ENCODE data around the gene FOXRED2. TPM values are rescaled to one million over a fixed set of nuclear protein-coding genes. Genes with fewer than 3 reads are reported as not detected.

FOXRED2 gene
- total and polyA plus RNA-seq, 2 experiments from 2014 or later: 11.5 to 38.3 TPM

DNA sequence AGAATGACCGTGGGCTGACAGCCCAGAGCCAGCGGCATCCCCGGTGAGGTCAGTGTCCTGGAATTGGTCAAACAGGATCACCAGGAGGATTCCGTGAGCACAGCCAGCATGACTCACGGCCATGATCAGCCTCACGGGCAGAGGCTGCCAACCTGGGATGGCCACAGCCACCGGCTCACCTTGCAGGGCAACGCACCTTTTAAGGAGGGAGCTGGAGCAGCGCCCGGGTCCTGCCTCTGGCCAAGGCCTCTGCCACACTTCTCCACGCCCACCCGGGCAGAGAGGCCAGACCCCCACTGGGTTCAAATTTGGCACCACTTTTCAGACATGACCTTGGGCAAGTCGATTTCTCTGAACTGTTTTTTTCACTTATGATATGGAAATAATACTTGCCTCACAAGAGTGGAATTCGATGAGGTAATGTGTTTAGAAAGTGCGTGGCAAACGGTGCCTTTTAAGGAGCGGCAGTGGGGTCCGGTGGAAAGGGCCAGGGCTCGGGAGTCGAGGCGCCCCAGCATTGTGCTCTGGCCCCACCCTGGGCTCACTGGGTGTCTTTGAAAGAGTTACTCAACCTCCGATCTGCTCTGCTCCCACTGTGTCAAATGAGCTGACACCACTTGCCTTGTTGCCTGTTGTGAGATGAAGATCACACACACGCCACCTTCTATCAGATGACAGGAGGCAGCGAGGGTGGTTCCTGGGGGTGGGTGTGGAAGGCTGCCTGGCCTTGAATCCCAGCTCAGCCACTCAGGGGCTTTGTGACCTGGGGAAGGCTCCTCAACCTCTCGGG, 41.4 kb downstream of the FOXRED2 start:
- Mint-ChIP-seq H3K27ac (no peak overlapping the region), H3K4me1 (peaks cover 16% of the 10 kb centered on the region), H3K27me3 (ENCODE audit: insufficient read depth, low read depth, poor library complexity) (peaks cover 14% of the 10 kb centered on the region), H3K4me3 (no peak overlapping the region), H3K36me3 (ENCODE audit: low read depth) (no peaks in the 10 kb centered on the region; the same call in 2 of the 3 replicates), H3K9me3 (no peaks in the 10 kb centered on the region)
- H4K20me1 ChIP-seq (replicated peaks; ENCODE audit: insufficient read depth): no peaks in the 10 kb centered on the region
- no peak overlapping the region for H3K27ac ChIP-seq (ENCODE audit: low read depth)
- no peak for DNase-seq (ENCODE audit: low spot score)
- TF ChIP-seq, protein P1, sequence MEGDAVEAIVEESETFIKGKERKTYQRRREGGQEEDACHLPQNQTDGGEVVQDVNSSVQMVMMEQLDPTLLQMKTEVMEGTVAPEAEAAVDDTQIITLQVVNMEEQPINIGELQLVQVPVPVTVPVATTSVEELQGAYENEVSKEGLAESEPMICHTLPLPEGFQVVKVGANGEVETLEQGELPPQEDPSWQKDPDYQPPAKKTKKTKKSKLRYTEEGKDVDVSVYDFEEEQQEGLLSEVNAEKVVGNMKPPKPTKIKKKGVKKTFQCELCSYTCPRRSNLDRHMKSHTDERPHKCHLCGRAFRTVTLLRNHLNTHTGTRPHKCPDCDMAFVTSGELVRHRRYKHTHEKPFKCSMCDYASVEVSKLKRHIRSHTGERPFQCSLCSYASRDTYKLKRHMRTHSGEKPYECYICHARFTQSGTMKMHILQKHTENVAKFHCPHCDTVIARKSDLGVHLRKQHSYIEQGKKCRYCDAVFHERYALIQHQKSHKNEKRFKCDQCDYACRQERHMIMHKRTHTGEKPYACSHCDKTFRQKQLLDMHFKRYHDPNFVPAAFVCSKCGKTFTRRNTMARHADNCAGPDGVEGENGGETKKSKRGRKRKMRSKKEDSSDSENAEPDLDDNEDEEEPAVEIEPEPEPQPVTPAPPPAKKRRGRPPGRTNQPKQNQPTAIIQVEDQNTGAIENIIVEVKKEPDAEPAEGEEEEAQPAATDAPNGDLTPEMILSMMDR (conservative IDR thresholded peaks at IDR 0.05; ENCODE audit: low read depth in 2 of 2): no peak
- TF ChIP-seq EZH2phosphoT487 (IDR thresholded peaks at IDR 0.05; ENCODE audit: unreplicated experiment) (no peak), JUNB (IDR thresholded peaks at IDR 0.05; ENCODE audit: unreplicated experiment) (no peak), CREB1 (CRISPR knock-in tag; IDR thresholded peaks at IDR 0.05; ENCODE audit: low read depth) (no peak), ZNF462 (CRISPR knock-in tag; IDR thresholded peaks at IDR 0.05) (no peak), STAT1 (IDR thresholded peaks at IDR 0.05; ENCODE audit: unreplicated experiment) (no peak), ETS1 (IDR thresholded peaks at IDR 0.05) (no peak)
- TF ChIP-seq, protein P2, sequence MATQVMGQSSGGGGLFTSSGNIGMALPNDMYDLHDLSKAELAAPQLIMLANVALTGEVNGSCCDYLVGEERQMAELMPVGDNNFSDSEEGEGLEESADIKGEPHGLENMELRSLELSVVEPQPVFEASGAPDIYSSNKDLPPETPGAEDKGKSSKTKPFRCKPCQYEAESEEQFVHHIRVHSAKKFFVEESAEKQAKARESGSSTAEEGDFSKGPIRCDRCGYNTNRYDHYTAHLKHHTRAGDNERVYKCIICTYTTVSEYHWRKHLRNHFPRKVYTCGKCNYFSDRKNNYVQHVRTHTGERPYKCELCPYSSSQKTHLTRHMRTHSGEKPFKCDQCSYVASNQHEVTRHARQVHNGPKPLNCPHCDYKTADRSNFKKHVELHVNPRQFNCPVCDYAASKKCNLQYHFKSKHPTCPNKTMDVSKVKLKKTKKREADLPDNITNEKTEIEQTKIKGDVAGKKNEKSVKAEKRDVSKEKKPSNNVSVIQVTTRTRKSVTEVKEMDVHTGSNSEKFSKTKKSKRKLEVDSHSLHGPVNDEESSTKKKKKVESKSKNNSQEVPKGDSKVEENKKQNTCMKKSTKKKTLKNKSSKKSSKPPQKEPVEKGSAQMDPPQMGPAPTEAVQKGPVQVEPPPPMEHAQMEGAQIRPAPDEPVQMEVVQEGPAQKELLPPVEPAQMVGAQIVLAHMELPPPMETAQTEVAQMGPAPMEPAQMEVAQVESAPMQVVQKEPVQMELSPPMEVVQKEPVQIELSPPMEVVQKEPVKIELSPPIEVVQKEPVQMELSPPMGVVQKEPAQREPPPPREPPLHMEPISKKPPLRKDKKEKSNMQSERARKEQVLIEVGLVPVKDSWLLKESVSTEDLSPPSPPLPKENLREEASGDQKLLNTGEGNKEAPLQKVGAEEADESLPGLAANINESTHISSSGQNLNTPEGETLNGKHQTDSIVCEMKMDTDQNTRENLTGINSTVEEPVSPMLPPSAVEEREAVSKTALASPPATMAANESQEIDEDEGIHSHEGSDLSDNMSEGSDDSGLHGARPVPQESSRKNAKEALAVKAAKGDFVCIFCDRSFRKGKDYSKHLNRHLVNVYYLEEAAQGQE (IDR thresholded peaks at IDR 0.05; ENCODE audit: unreplicated experiment): no peak
- no peaks in the 10 kb centered on the region for H3K27me3 ChIP-seq (ENCODE audit: insufficient read depth)
- H3K4me3 ChIP-seq: no peak overlapping the region
- no peak for ATAC-seq
- H3F3A ChIP-seq (replicated peaks; ENCODE audit: low read depth): no peaks in the 10 kb centered on the region
- no peaks in the 10 kb centered on the region for H3K36me3 ChIP-seq (ENCODE audit: insufficient read depth)
- H3K9me2 ChIP-seq (ENCODE audit: insufficient read depth): no peaks in the 10 kb centered on the region
- no peak overlapping the region for H2AFZ ChIP-seq
- H3K79me2 ChIP-seq (replicated peaks; ENCODE audit: insufficient read depth): no peaks in the 10 kb centered on the region
- H3K4me2 ChIP-seq: no peak overlapping the region
- H3K4me1 ChIP-seq (ENCODE audit: insufficient read depth): peaks cover 7% of the 10 kb centered on the region; the same call in 1 of the 2 replicates

Measured in GM23338 (cell line).